Mesenchymal stem cell (in vitro differentiated cells and primary cell): ENCODE data around the gene POLDIP2.

Experiments
- DNase-seq: peaks from one replicate; pipeline ENCODE4 v3.0.0-alpha.2; 2013
- H2AFZ ChIP-seq: one replicate; pipeline ENCODE4 v1.6.1; 2013; ENCODE audit warnings: low read depth, mild to moderate bottlenecking, control low read depth, inconsistent platforms, low read length, moderate library complexity
- H2AK5ac ChIP-seq: 2 replicates; pipeline ENCODE4 v1.6.1; 2013; ENCODE audit warnings: low read length, moderate library complexity, mild to moderate bottlenecking, inconsistent platforms; ENCODE audit not compliant: severe bottlenecking
- H2BK120ac ChIP-seq: one replicate; pipeline ENCODE4 v1.6.1; 2013; ENCODE audit warnings: low read depth, mild to moderate bottlenecking, inconsistent platforms, low read length, moderate library complexity
- H2BK12ac ChIP-seq, 2 experiments: one replicate each; pipeline ENCODE4 v1.6.1; 2013; ENCODE audit warnings: inconsistent platforms in 2 of 2, low read length in 2 of 2, mild to moderate bottlenecking in 2 of 2, moderate library complexity in 2 of 2, control low read depth in 1 of 2
- H2BK15ac ChIP-seq: one replicate; pipeline ENCODE4 v1.6.1; 2013; ENCODE audit warnings: mild to moderate bottlenecking, low read depth, inconsistent platforms; ENCODE audit not compliant: poor library complexity, severe bottlenecking
- H2BK5ac ChIP-seq: 2 replicates; pipeline ENCODE4 v1.6.1; 2013; ENCODE audit warnings: low read depth, mild to moderate bottlenecking, low read length, control low read depth, inconsistent platforms; ENCODE audit not compliant: poor library complexity, severe bottlenecking
- H3K14ac ChIP-seq, 2 experiments: one replicate each; pipeline ENCODE4 v1.6.1; 2013; ENCODE audit warnings: inconsistent platforms in 2 of 2, low read length in 2 of 2, control low read depth in 1 of 2, mild to moderate bottlenecking in 1 of 2, moderate library complexity in 1 of 2
- H3K18ac ChIP-seq, 2 experiments: one replicate each; pipeline ENCODE4 v1.6.1; 2013; ENCODE audit warnings: inconsistent platforms in 2 of 2, low read length in 2 of 2, control low read depth in 1 of 2, low read depth in 1 of 2, mild to moderate bottlenecking in 1 of 2
- H3K23ac ChIP-seq, 2 experiments: one replicate each; pipeline ENCODE4 v1.6.1; 2013; ENCODE audit warnings: inconsistent platforms in 2 of 2, low read length in 2 of 2, mild to moderate bottlenecking in 2 of 2, moderate library complexity in 2 of 2, control low read depth in 1 of 2
- H3K27ac ChIP-seq: 2 replicates; pipeline ENCODE4 v1.5.1; 2013; ENCODE audit warnings: mild to moderate bottlenecking, moderate library complexity, low read length, control low read depth, inconsistent platforms; ENCODE audit not compliant: poor library complexity, severe bottlenecking
- H3K27me3 ChIP-seq, 2 experiments: 2 replicates each; pipeline versions ENCODE4 v1.6.1 to v1.7.0; 2013; ENCODE audit warnings: low read length in 2 of 2, mild to moderate bottlenecking in 2 of 2, moderate library complexity in 2 of 2, control low read depth in 1 of 2, inconsistent platforms in 1 of 2; ENCODE audit not compliant: control insufficient read depth in 1 of 2, insufficient read depth in 1 of 2
- H3K36me3 ChIP-seq, 2 experiments: 2 replicates each; pipeline versions ENCODE4 v1.6.1 to v1.7.0; 2013; ENCODE audit warnings: low read length in 2 of 2, control low read depth in 1 of 2, inconsistent platforms in 1 of 2, low read depth in 1 of 2, mild to moderate bottlenecking in 1 of 2; ENCODE audit not compliant: insufficient read depth in 2 of 2, control insufficient read depth in 1 of 2
- H3K4ac ChIP-seq, 2 experiments: one replicate each; pipeline ENCODE4 v1.6.1; 2013; ENCODE audit warnings: inconsistent platforms in 2 of 2, low read length in 2 of 2, mild to moderate bottlenecking in 2 of 2, moderate library complexity in 2 of 2, control low read depth in 1 of 2, low read depth in 1 of 2
- H3K4me1 ChIP-seq: 2 replicates; pipeline ENCODE4 v1.6.1; 2013; ENCODE audit warnings: low read depth, low read length, control low read depth; ENCODE audit not compliant: control insufficient read depth, insufficient read depth
- H3K4me2 ChIP-seq: 2 replicates; pipeline ENCODE4 v1.6.1; 2013; ENCODE audit warnings: low read length, mild to moderate bottlenecking, inconsistent platforms; ENCODE audit not compliant: poor library complexity, severe bottlenecking
- H3K4me3 ChIP-seq, 2 experiments: 2 replicates each; pipeline versions ENCODE4 v1.5.1 to v1.7.0; 2013; ENCODE audit warnings: low read length in 2 of 2, mild to moderate bottlenecking in 2 of 2, control low read depth in 1 of 2, low read depth in 1 of 2; ENCODE audit not compliant: insufficient read depth in 1 of 2
- H3K79me1 ChIP-seq: replicated peaks from 2 replicates; pipeline ENCODE4 v1.6.1; 2013; ENCODE audit warnings: mild to moderate bottlenecking, control low read depth, low read length, inconsistent platforms; ENCODE audit not compliant: poor library complexity, severe bottlenecking
- H3K9ac ChIP-seq: 2 replicates; pipeline ENCODE4 v1.7.0; 2013; ENCODE audit warnings: mild to moderate bottlenecking, low read length, moderate library complexity
- H3K9me3 ChIP-seq: 2 replicates; pipeline ENCODE4 v1.7.0; 2013; ENCODE audit warnings: mild to moderate bottlenecking, low read length; ENCODE audit not compliant: control insufficient read depth
- H4K8ac ChIP-seq: one replicate; pipeline ENCODE4 v1.6.1; 2013; ENCODE audit warnings: inconsistent platforms, mild to moderate bottlenecking, low read length, moderate library complexity
- H4K91ac ChIP-seq: one replicate; pipeline ENCODE4 v1.6.1; 2013; ENCODE audit warnings: mild to moderate bottlenecking, low read length, inconsistent platforms
- WGBS: methylation state at CpG from one replicate; pipeline ENCODE4 v1.1.7; 2013; ENCODE audit warnings: mixed read lengths; 5-methylcytosine and 5-hydroxymethylcytosine counted together

The POLDIP2 gene

DNA sequence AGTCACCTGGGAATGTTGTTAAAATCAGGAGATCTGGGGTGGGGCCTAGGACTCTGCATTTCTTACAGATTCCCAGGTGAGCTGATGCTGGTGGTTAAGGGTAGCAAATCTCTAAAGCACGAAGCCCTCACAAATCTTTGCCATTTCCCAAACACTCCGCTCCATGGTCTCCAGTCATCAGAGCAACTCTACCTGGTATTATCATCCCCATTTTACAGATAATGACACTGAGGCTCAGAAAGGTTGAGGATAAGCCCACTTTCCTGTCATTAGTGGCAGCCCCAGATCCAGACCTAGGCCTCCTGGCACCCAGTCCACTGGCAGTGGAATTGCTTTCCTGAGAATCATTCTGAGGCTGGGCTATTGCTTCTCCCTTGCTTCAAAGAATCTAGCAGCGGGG, 39.9 kb upstream of the POLDIP2 start:
- H3K4me3 ChIP-seq = no peak overlapping the region
- H3K36me3 ChIP-seq = peaks cover 17 to 37% of the 10 kb centered on the region in 2 experiments
- no peak overlapping the region for H3K23ac ChIP-seq
- H3K4me1 ChIP-seq = peaks cover 21% of the 10 kb centered on the region
- no peak for DNase-seq
- no peak overlapping the region for H4K8ac ChIP-seq
- H3K9me3 ChIP-seq = no peaks in the 10 kb centered on the region
- H2BK120ac ChIP-seq = no peak overlapping the region
- H2BK12ac ChIP-seq = no peak overlapping the region
- 97% methylated on average over 3 of the region's 3 CpGs for WGBS
- H3K4ac ChIP-seq = no peak overlapping the region
- H3K79me1 ChIP-seq = no peaks in the 10 kb centered on the region
- H3K18ac ChIP-seq = no peak overlapping the region
- no peak overlapping the region for H3K27ac ChIP-seq
- no peaks in the 10 kb centered on the region for H3K27me3 ChIP-seq
- H2BK15ac ChIP-seq = no peak overlapping the region
- no peak overlapping the region for H3K4me2 ChIP-seq
- no peak overlapping the region for H2BK5ac ChIP-seq
- H2AFZ ChIP-seq = no peak overlapping the region
- no peak overlapping the region for H4K91ac ChIP-seq
- H3K14ac ChIP-seq = no peak overlapping the region
- no peak overlapping the region for H2AK5ac ChIP-seq
- no peak overlapping the region for H3K9ac ChIP-seq

DNA sequence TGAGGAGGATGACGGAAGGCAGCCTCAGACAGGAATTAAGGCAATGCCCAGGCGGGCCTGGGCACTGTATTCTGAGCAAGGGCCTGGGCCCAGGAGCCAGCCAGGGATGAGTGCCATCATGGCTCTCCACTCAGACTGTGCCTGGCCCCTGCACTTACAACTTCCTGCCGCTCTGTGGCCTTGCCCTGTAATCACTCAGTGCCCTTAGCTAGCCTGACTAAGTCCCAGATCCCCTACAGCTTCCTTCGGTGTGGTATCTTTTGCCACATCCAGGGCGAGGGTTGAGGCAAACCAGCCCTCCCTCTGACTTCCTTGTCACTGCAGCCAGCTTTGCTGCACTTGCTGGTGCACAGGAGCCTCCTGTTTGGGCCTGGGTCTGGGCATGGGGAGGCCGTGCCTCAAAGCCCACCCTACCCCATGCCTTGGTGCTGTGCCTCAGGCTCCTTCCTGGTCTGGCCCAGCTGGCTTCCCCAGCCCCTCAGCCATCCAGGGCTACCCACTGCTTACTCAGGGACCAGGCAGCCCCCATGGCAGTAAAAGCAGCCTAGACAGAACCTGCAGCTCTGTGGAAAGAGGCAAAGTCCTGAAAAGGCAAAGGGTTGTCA, 39.4 kb upstream of the POLDIP2 start:
- Histone ChIP-seq H3K14ac (no peak overlapping the region), H3K79me1 (no peaks in the 10 kb centered on the region), H3K36me3 (peaks cover 17 to 32% of the 10 kb centered on the region in 2 experiments), H3K4me2 (peak overlapping the region; percentile 17), H2AK5ac (no peak overlapping the region), H3K23ac (no peak overlapping the region), H3K18ac (peak overlapping the region in 1 of 2 experiments; percentile 11), H2BK15ac (no peak overlapping the region), H3K4me3 (no peak overlapping the region), H3K9ac (no peak overlapping the region), H4K8ac (no peak overlapping the region), H2BK120ac (no peak overlapping the region), H3K9me3 (no peaks in the 10 kb centered on the region), H3K4me1 (peaks cover 19% of the 10 kb centered on the region), H4K91ac (no peak overlapping the region), H3K27ac (no peak overlapping the region), H2AFZ (no peak overlapping the region), H3K27me3 (no peaks in the 10 kb centered on the region), H3K4ac (no peak overlapping the region), H2BK5ac (no peak overlapping the region), H2BK12ac (no peak overlapping the region)
- no peak for DNase-seq
- 45% methylated on average over 6 of the region's 6 CpGs for WGBS

DNA sequence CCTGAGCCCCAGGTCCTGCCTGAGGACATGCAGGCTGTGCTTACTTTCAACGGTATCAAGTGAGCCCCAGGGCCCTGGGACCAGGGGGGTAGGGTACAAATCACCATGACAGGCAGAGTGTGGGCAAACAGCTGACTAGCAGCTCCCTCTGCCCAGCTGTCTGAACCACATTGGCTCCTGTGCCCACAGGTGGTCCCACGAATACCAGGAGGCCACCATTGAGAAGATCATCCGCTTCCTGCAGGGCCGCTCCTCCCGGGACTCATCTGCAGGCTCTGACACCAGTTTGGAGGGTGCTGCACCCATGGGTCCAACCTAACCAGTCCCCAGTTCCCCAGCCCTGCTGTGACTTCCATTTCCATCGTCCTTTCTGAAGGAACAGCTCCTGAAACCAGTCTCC, 38.6 kb upstream of the POLDIP2 start:
- Histone ChIP-seq H3K4me1 (peaks cover 19% of the 10 kb centered on the region), H3K4me2 (no peak overlapping the region), H2AK5ac (no peak overlapping the region), H3K18ac (no peak overlapping the region), H2BK120ac (no peak overlapping the region), H3K27me3 (no peaks in the 10 kb centered on the region), H2BK15ac (no peak overlapping the region), H3K79me1 (no peaks in the 10 kb centered on the region), H3K9ac (no peak overlapping the region), H3K14ac (no peak overlapping the region), H3K4ac (no peak overlapping the region), H4K91ac (no peak overlapping the region), H3K9me3 (no peaks in the 10 kb centered on the region), H3K27ac (no peak overlapping the region), H2BK5ac (no peak overlapping the region), H4K8ac (no peak overlapping the region), H3K36me3 (peaks cover 17 to 30% of the 10 kb centered on the region in 2 experiments), H3K23ac (no peak overlapping the region), H2AFZ (no peak overlapping the region), H2BK12ac (no peak overlapping the region), H3K4me3 (no peak overlapping the region)
- DNase-seq = no peak
- WGBS = 85% methylated on average over 6 of the region's 6 CpGs

DNA sequence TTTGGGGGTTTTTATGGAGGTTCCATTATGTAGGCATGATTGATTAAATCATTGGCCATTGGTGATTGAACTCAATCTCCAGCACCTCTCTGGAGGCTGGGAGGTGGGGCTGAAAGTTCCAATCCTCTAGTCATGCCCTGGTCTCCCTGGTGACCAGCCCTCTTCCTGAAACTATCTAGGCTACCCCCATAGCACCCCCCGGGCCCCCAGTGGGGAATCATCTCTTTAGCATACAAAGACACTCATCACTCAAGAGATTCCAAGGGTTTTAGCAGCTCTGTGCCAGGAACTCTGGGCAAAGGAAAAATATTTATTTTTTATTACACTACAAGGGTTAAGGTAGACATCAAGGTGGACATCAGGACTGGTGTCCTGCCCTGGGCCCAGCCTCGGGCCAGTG, 38.1 kb upstream of the POLDIP2 start:
- Histone ChIP-seq H3K9ac (no peak overlapping the region), H4K8ac (no peak overlapping the region), H3K4me2 (no peak overlapping the region), H2AFZ (no peak overlapping the region), H3K4me3 (no peak overlapping the region), H3K4me1 (peaks cover 19% of the 10 kb centered on the region), H2BK12ac (no peak overlapping the region), H2AK5ac (no peak overlapping the region), H3K23ac (no peak overlapping the region), H3K4ac (no peak overlapping the region), H2BK5ac (no peak overlapping the region), H2BK15ac (no peak overlapping the region), H3K18ac (no peak overlapping the region), H3K27me3 (no peaks in the 10 kb centered on the region), H3K36me3 (peaks cover 17 to 30% of the 10 kb centered on the region in 2 experiments), H3K79me1 (no peaks in the 10 kb centered on the region), H3K27ac (no peak overlapping the region), H4K91ac (no peak overlapping the region), H2BK120ac (no peak overlapping the region), H3K9me3 (no peaks in the 10 kb centered on the region), H3K14ac (no peak overlapping the region)
- WGBS = 80% methylated on average over 2 of the region's 2 CpGs
- DNase-seq = no peak
